ENCODE measurements around the gene LIG1.
A peak's percentile ranks its signal among the peaks of the same experiment; 100 is the strongest.
"Not testable (repeated sequence)": the region's sequence is repeated elsewhere in the genome, so short reads cannot be mapped to it uniquely, and the experiment has no call there.

Gene LIG1

GRCh38 chr19:48121909-48122371 lies 48.2 kb downstream of the LIG1 start:
- no peak for DNase-seq (ENCODE audit: low read depth, low spot score)

- DNase-seq (ENCODE audit: low read depth, low spot score): no peak
Measured at GRCh38 chr19:48121066-48121465, 49.1 kb downstream of the LIG1 start.

- DNase-seq (ENCODE audit: low read depth, low spot score): no peak
Measured at GRCh38 chr19:48120505-48120904, 49.6 kb downstream of the LIG1 start.

GRCh38 chr19:48118131-48118517 lies 52.0 kb downstream of the LIG1 start:
- DNase-seq (ENCODE audit: low read depth, low spot score): no peak

GRCh38 chr19:48117515-48118130 lies 52.5 kb downstream of the LIG1 start:
- DNase-seq (ENCODE audit: low read depth, low spot score): no peak

- no peak for DNase-seq (ENCODE audit: low read depth, low spot score)
Measured at GRCh38 chr19:48113190-48113917, 56.8 kb downstream of the LIG1 start.

- DNase-seq (ENCODE audit: low read depth, low spot score): no peak
Measured at GRCh38 chr19:48111280-48111679, 58.9 kb downstream of the LIG1 start.

- DNase-seq (ENCODE audit: low read depth, low spot score): peak; percentile 94
Measured at GRCh38 chr19:48110350-48110966, 59.7 kb downstream of the LIG1 start, which contains the start of gene PLA2G4C. PLA2G4C (minus strand) TSS chr19:48110817; CDS start chr19:48106529, 4,288 bp downstream.

- DNase-seq (ENCODE audit: low read depth, low spot score): no peak
Measured at GRCh38 chr19:48108997-48109782, 61.0 kb downstream of the LIG1 start.

GRCh38 chr19:48103922-48104321 lies 66.2 kb downstream of the LIG1 start:
- DNase-seq (ENCODE audit: low read depth, low spot score): no peak

- DNase-seq (ENCODE audit: low read depth, low spot score): peak; percentile 38
Measured at GRCh38 chr19:48102870-48103751, 67.0 kb downstream of the LIG1 start.

GRCh38 chr19:48095612-48096175 lies 74.5 kb downstream of the LIG1 start:
- DNase-seq (ENCODE audit: low read depth, low spot score): no peak

GRCh38 chr19:48094855-48095203 lies 75.3 kb downstream of the LIG1 start:
- no peak for DNase-seq (ENCODE audit: low read depth, low spot score)

- DNase-seq (ENCODE audit: low read depth, low spot score): no peak
Measured at GRCh38 chr19:48094129-48094854, 75.9 kb downstream of the LIG1 start.

- DNase-seq (ENCODE audit: low read depth, low spot score): peak; percentile 61
Measured at GRCh38 chr19:48091111-48091718, 78.9 kb downstream of the LIG1 start.

- no peak for DNase-seq (ENCODE audit: low read depth, low spot score)
Measured at GRCh38 chr19:48090281-48090802, 79.8 kb downstream of the LIG1 start.

GRCh38 chr19:48088991-48089390 lies 81.2 kb downstream of the LIG1 start:
- not testable (repeated sequence) for DNase-seq (ENCODE audit: low read depth, low spot score)

GRCh38 chr19:48085904-48086864 lies 84.0 kb downstream of the LIG1 start:
- no peak for DNase-seq (ENCODE audit: low read depth, low spot score)

Measured in astrocyte of the hippocampus (primary cell).